ENCODE data around the gene SIPA1.

The SIPA1 gene

DNA sequence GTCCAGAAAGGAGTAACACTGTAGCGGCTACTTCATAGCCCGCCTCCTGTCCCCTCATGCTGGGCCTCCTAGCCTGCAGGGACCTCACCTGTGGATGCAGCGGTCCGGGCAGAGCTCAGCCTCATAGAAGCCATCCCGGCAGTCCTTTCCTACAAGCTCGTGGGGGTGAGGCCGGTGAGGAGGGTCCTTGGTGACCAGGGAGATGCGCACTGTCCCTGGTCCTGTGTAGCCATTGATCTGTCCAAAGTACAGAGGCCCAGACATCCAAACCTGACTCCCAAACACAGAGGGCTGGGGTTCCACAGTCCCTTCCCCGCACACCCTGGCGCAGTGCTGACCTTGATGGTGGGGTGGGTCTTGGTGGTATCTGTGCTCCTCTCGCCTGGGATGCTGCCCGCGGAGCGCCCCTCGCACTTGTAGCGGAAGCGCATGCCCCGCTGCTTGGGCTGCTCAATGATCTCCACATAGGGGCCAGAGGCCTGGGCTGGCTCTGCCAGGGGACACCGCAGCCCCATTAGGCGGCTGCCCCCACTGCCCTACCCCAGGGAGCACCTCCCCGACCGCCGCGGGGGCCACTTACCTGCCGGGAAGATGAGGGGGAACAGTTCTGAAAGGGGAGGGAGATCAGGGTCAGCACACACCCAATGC is 23.8 kb downstream of the SIPA1 start:
- TF ChIP-seq GATA2 (IDR thresholded peaks at IDR 0.05; ENCODE audit: low read depth, low read length) (no peak), GATA3 (IDR thresholded peaks at IDR 0.05; ENCODE audit: low read depth, low read length) (no peak)

DNA sequence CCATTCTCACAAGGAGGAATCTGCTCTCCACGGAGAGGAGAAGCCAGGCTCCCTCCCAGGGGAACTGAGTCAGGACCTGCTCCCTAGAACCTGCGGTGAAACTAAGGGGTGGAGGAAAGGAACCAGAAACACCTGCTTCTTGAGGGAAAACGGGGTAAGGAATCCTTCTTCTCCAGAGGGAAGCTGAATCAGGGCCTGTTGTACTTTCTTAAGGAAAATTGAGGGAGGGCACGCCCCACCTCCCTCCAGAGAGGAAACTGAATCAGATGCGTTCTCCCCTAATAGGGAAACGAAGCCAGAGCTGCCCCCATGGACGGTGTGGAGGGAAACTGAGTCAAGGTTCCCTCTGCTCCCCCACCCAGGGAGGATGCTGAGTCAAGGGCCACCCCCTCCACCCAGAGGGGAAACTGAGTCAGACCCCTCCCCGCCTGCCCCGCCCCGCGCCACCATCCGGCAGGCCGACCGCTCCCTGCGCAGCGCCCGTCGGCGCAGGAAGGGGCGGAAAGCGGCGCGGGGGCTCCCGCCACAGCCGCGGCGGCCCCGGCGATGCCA is 24.4 kb downstream of the SIPA1 start:
- no peak for TF ChIP-seq GATA2 (IDR thresholded peaks at IDR 0.05; ENCODE audit: low read depth, low read length)
- TF ChIP-seq GATA3 (IDR thresholded peaks at IDR 0.05; ENCODE audit: low read depth, low read length) = no peak

- TF ChIP-seq GATA2 (IDR thresholded peaks at IDR 0.05; ENCODE audit: low read depth, low read length) = no peak
- no peak for TF ChIP-seq GATA3 (IDR thresholded peaks at IDR 0.05; ENCODE audit: low read depth, low read length)
Measured at GRCh38 chr11:65662799-65663638, 25.1 kb downstream of the SIPA1 start, which contains the start of gene RELA. TSS of gene RELA (minus strand) at chr11:65662916. CDS start at chr11:65662832, 84 bp downstream.

GRCh38 chr11:65663639-65664200 is 25.8 kb downstream of the SIPA1 start:
- no peak for TF ChIP-seq GATA2 (IDR thresholded peaks at IDR 0.05; ENCODE audit: low read depth, low read length)
- no peak for TF ChIP-seq GATA3 (IDR thresholded peaks at IDR 0.05; ENCODE audit: low read depth, low read length)

- TF ChIP-seq GATA2 (IDR thresholded peaks at IDR 0.05; ENCODE audit: low read depth, low read length) (no peak), GATA3 (IDR thresholded peaks at IDR 0.05; ENCODE audit: low read depth, low read length) (no peak)
Measured at GRCh38 chr11:65672180-65672860, 34.4 kb downstream of the SIPA1 start.

- TF ChIP-seq GATA2 (IDR thresholded peaks at IDR 0.05; ENCODE audit: low read depth, low read length) (no peak), GATA3 (IDR thresholded peaks at IDR 0.05; ENCODE audit: low read depth, low read length) (no peak)
Measured at GRCh38 chr11:65672982-65673381, 35.1 kb downstream of the SIPA1 start.

DNA sequence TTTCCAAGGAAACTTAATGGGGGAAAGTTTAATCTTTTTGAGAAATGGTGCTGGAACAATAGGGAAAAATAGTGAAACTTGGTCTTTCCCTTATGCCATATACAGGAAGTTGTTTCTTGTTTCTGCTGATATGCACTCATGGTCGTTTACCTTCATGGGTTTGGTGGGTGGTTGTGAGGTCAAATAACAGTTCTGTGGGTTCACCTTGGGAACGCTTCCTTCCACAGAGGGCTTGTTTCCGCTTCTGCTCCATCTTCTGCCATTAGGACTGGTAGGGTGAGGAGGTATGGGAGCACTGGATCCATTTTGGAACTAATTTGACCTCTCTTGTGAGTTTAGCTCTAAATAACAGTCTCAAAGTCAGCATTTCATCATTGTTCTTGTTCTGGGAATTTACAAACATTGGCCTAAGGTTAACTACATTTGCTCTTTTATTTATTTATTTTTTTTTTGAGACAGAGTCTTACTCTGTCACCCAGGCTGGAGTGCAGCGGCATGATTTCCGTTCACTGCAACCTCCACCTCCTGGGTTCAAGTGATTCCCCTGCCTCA is 42.4 kb downstream of the SIPA1 start:
- TF ChIP-seq GATA2 (IDR thresholded peaks at IDR 0.05; ENCODE audit: low read depth, low read length) (no peak), GATA3 (IDR thresholded peaks at IDR 0.05; ENCODE audit: low read depth, low read length) (no peak)

- TF ChIP-seq GATA2 (IDR thresholded peaks at IDR 0.05; ENCODE audit: low read depth, low read length) = no peak
- TF ChIP-seq GATA3 (IDR thresholded peaks at IDR 0.05; ENCODE audit: low read depth, low read length) = no peak
Measured at GRCh38 chr11:65685981-65686380, 48.1 kb downstream of the SIPA1 start.

DNA sequence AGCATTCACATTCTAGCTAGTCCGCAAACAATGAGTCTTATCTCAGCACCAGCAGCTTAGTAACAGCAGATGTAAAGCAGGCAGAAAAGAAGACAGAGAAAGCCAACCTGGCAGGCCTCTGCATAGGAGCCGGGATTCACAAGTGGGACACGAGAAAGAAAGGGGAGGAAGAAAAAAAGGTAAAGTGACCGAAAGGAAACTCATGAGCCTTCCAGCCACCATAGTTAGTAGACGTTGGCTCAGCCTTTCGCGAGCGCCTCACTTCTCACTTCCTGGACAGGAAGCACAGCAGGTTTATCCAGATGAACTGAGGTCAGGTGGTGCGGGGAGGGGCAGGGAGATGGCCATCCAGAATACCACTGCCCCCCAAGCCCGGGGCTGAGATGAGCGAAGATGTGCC is 54.5 kb downstream of the SIPA1 start:
- TF ChIP-seq GATA2 (IDR thresholded peaks at IDR 0.05; ENCODE audit: low read depth, low read length) (no peak), GATA3 (IDR thresholded peaks at IDR 0.05; ENCODE audit: low read depth, low read length) (no peak)

- TF ChIP-seq GATA2 (IDR thresholded peaks at IDR 0.05; ENCODE audit: low read depth, low read length) (no peak), GATA3 (IDR thresholded peaks at IDR 0.05; ENCODE audit: low read depth, low read length) (no peak)
Measured at GRCh38 chr11:65695459-65696241, 57.7 kb downstream of the SIPA1 start.

GRCh38 chr11:65696802-65697552 is 59.1 kb downstream of the SIPA1 start:
- TF ChIP-seq GATA2 (IDR thresholded peaks at IDR 0.05; ENCODE audit: low read depth, low read length) = no peak

DNA sequence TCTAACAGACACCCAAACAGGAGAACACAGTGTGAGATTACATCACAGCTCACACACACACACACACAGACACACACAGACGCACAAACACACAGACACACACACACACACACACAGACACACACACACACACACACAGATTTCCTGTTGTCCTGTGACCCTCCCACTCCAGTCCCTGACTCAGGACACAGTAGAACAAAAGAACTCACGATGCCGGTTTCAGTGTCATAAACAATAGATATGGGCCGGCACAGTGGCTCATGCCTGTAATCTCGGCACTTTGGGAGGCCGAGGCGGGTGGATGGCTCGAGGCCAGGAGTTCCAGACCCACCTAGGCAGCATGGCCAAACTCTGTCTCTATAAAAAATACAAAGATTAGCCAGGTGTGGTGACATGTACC is 60.3 kb downstream of the SIPA1 start:
- no peak for TF ChIP-seq GATA3 (IDR thresholded peaks at IDR 0.05; ENCODE audit: low read depth, low read length)
- TF ChIP-seq GATA2 (IDR thresholded peaks at IDR 0.05; ENCODE audit: low read depth, low read length) = no peak
